AG04450 (cell line): ENCODE data around the gene TMEM88. TPM values are rescaled to one million over a fixed set of nuclear protein-coding genes. Genes with fewer than 3 reads are reported as not detected.

ENCODE experiments used
- CTCF ChIA-PET: fragments of 300-600, 350-600 bp; formaldehyde crosslinking; extraction: SDS; loops from one replicate; lab custom pipeline; 2022; ENCODE audit warnings: antibody characterized with exemption, inconsistent platforms; lab: Charles Lee
- POLR2A ChIA-PET: fragments of 350-600 bp; formaldehyde crosslinking; extraction: SDS; loops from one replicate; lab custom pipeline; 2021; ENCODE audit warnings: antibody characterized with exemption, inconsistent platforms; lab: Yijun Ruan, JAX
- DNase-seq: peaks from one replicate; pipeline ENCODE4 v3.0.0-alpha.2; 2011; ENCODE audit warnings: low read depth, low spot score
- H3K27ac ChIP-seq: one replicate; pipeline ENCODE4 v1.5.1; 2012; ENCODE audit warnings: low read depth, low read length, control low read depth
- H3K27me3 ChIP-seq: one replicate; pipeline ENCODE4 v1.6.0; 2012; ENCODE audit warnings: low read length; ENCODE audit not compliant: control insufficient read depth, insufficient read depth
- H3K4me3 ChIP-seq: 2 replicates; pipeline ENCODE4 v1.5.1; 2011; ENCODE audit warnings: mild to moderate bottlenecking, low read depth, low read length, control low read depth
- H3K9me3 ChIP-seq: 2 replicates; pipeline ENCODE4 v1.5.1; 2012; ENCODE audit warnings: low read length; ENCODE audit not compliant: control insufficient read depth, insufficient read depth
- CTCF ChIP-seq: IDR thresholded peaks from 2 replicates; pipeline ENCODE4 v1.5.1; 2011; ENCODE audit warnings: low read depth, low read length, control low read depth, inconsistent platforms
- polyA plus RNA-seq: library from polyadenylated mRNA; depleted of rRNA; stranded (reverse); fragments of >200 nt; gene quantifications from 2 replicates; pipeline ENCODE4 v1.2.3, GENCODE V29; 2011

TMEM88 gene
- polyA plus RNA-seq, 1 experiment: 0.29 TPM

GRCh38 chr17:7864995-7865650 lies 10.3 kb downstream of the TMEM88 start:
- H3K27me3 ChIP-seq: no peaks in the 10 kb centered on the region
- no peaks in the 10 kb centered on the region; the same call in 1 of the 2 replicates for H3K9me3 ChIP-seq
- no peak overlapping the region for H3K27ac ChIP-seq
- POLR2A ChIA-PET: no interaction called here
- H3K4me3 ChIP-seq: no peak overlapping the region
- TF ChIP-seq CTCF: no peak
- CTCF ChIA-PET: interaction anchor here (0.8 to 5.2 kb wide), 4 partner anchors 34 to 176 kb away, joined by 3 to 34 read pairs (median 8); no protein-coding TSS in a partner anchor
- DNase-seq: no peak

GRCh38 chr17:7867881-7868329 lies 13.0 kb downstream of the TMEM88 start:
- no peak for DNase-seq
- POLR2A ChIA-PET: interaction anchor here (0.7 kb wide), 1 partner anchor 18 kb away, joined by 3 read pairs; no protein-coding TSS in a partner anchor
- TF ChIP-seq CTCF: no peak
- CTCF ChIA-PET: interaction anchor here (1.6 kb wide), 1 partner anchor 30 kb away, joined by 6 read pairs; no protein-coding TSS in a partner anchor
- Histone ChIP-seq H3K27me3 (no peaks in the 10 kb centered on the region), H3K27ac (no peak overlapping the region), H3K4me3 (no peak overlapping the region), H3K9me3 (no peaks in the 10 kb centered on the region; the same call in 1 of the 2 replicates)

GRCh38 chr17:7873051-7873450 lies 18.2 kb downstream of the TMEM88 start:
- no peak overlapping the region for H3K4me3 ChIP-seq
- no peaks in the 10 kb centered on the region for H3K9me3 ChIP-seq
- TF ChIP-seq CTCF: no peak
- no peak for DNase-seq
- CTCF ChIA-PET: no interaction called here
- POLR2A ChIA-PET: no interaction called here
- H3K27ac ChIP-seq: no peak overlapping the region
- H3K27me3 ChIP-seq: no peaks in the 10 kb centered on the region

GRCh38 chr17:7875804-7876370 lies 21.0 kb downstream of the TMEM88 start:
- no peak for DNase-seq
- Histone ChIP-seq H3K4me3 (no peak overlapping the region), H3K9me3 (no peaks in the 10 kb centered on the region), H3K27me3 (no peaks in the 10 kb centered on the region), H3K27ac (no peak overlapping the region)
- ChIA-PET POLR2A (no interaction called here), CTCF (interaction anchor here (1.5 kb wide), 1 partner anchor 22 kb away, joined by 3 read pairs; no protein-coding TSS in a partner anchor)
- TF ChIP-seq CTCF: no peak

GRCh38 chr17:7878234-7878633 lies 23.4 kb downstream of the TMEM88 start:
- Histone ChIP-seq H3K9me3 (no peaks in the 10 kb centered on the region), H3K27ac (no peak overlapping the region), H3K27me3 (no peaks in the 10 kb centered on the region), H3K4me3 (no peak overlapping the region)
- CTCF ChIA-PET: no interaction called here
- no peak for DNase-seq
- TF ChIP-seq CTCF: no peak
- POLR2A ChIA-PET: no interaction called here
